Liver (tissue), 9 donors: ENCODE results near the gene RBM47. TPM values are rescaled to one million over a fixed set of nuclear protein-coding genes. Genes with fewer than 3 reads are reported as not detected.
"Not testable (repeated sequence)": the region's sequence is repeated elsewhere in the genome, so short reads cannot be mapped to it uniquely, and the experiment has no call there.

Source experiments
- DNase-seq: peaks from one replicate; pipeline ENCODE4 v3.0.0-alpha.2; 2017; ENCODE audit warnings: low spot score
- H3K27ac ChIP-seq, 2 donors: one replicate each; pipeline ENCODE4 v1.7.0; 2013; ENCODE audit warnings: inconsistent platforms in 2 of 2, low read length in 2 of 2, control low read depth in 1 of 2, low read depth in 1 of 2, mild to moderate bottlenecking in 1 of 2
- H3K27me3 ChIP-seq, 4 donors: one replicate each; pipeline versions ENCODE4 v1.6.1 to v1.7.0; 2013; ENCODE audit warnings: low read length in 3 of 4, inconsistent platforms in 1 of 4, mild to moderate bottlenecking in 1 of 4, moderate library complexity in 1 of 4; ENCODE audit not compliant: control insufficient read depth in 4 of 4, insufficient read depth in 4 of 4
- H3K36me3 ChIP-seq, 4 donors: one replicate each; pipeline versions ENCODE4 v1.6.1 to v1.7.0; 2013; ENCODE audit warnings: low read length in 3 of 4, mild to moderate bottlenecking in 3 of 4, low read depth in 1 of 4, moderate library complexity in 1 of 4; ENCODE audit not compliant: control insufficient read depth in 4 of 4, insufficient read depth in 3 of 4
- H3K4me1 ChIP-seq, 4 donors: one replicate each; pipeline versions ENCODE4 v1.6.1 to v1.7.0; 2013; ENCODE audit warnings: low read length in 3 of 4, mild to moderate bottlenecking in 3 of 4, moderate library complexity in 1 of 4; ENCODE audit not compliant: control insufficient read depth in 4 of 4, insufficient read depth in 4 of 4
- H3K4me3 ChIP-seq, 3 donors: one replicate each; pipeline versions ENCODE4 v1.6.1 to v1.7.0; 2013; ENCODE audit warnings: low read length in 3 of 3, control low read depth in 1 of 3, low read depth in 1 of 3, mild to moderate bottlenecking in 1 of 3
- H3K9ac ChIP-seq, 2 donors: one replicate each; pipeline ENCODE4 v1.7.0; 2013; ENCODE audit warnings: low read length in 2 of 2, mild to moderate bottlenecking in 2 of 2, moderate library complexity in 2 of 2, control low read depth in 1 of 2, low read depth in 1 of 2
- H3K9me3 ChIP-seq, 4 donors: one replicate each; pipeline versions ENCODE4 v1.6.1 to v1.7.0; 2013; ENCODE audit warnings: low read length in 3 of 4; ENCODE audit not compliant: control insufficient read depth in 4 of 4
- EGR1 ChIP-seq, 2 donors: IDR thresholded peaks; 2 replicates each; pipeline ENCODE4 v1.6.1; 2016 to 2018; ENCODE audit warnings: antibody characterized with exemption in 2 of 2, low read depth in 2 of 2
- FOXA1 ChIP-seq: IDR thresholded peaks from 2 replicates; pipeline ENCODE4 v1.6.1; 2016; ENCODE audit warnings: antibody characterized with exemption
- FOXA2 ChIP-seq: IDR thresholded peaks from 2 replicates; pipeline ENCODE4 v1.6.1; 2016; ENCODE audit warnings: antibody characterized with exemption
- GABPA ChIP-seq, 2 donors: IDR thresholded peaks in 1 of 2; conservative IDR thresholded peaks in 1 of 2; 2 replicates each; pipeline ENCODE4 v1.6.1; 2016; ENCODE audit warnings: antibody characterized with exemption in 2 of 2, mild to moderate bottlenecking in 1 of 2, moderate library complexity in 1 of 2
- HNF4A ChIP-seq, 2 donors: conservative IDR thresholded peaks; 2 replicates each; pipeline ENCODE4 v1.6.1; 2016; ENCODE audit warnings: antibody characterized with exemption in 2 of 2, mild to moderate bottlenecking in 2 of 2
- HNF4G ChIP-seq: IDR thresholded peaks from 2 replicates; pipeline ENCODE4 v1.6.1; 2016; ENCODE audit warnings: antibody characterized with exemption
- JUND ChIP-seq, 2 donors: IDR thresholded peaks; 2 replicates each; pipeline ENCODE4 v1.6.1; 2016; ENCODE audit warnings: antibody characterized with exemption in 2 of 2
- NR2F2 ChIP-seq: IDR thresholded peaks from 2 replicates; pipeline ENCODE4 v1.6.1; 2016; ENCODE audit warnings: antibody characterized with exemption
- RAD21 ChIP-seq, 2 donors: IDR thresholded peaks; 2 replicates each; pipeline ENCODE4 v1.6.1; 2016; ENCODE audit warnings: antibody characterized with exemption in 2 of 2, mild to moderate bottlenecking in 2 of 2
- RXRA ChIP-seq, 2 donors: IDR thresholded peaks; 2 replicates each; pipeline ENCODE4 v1.6.1; 2017 to 2018; ENCODE audit warnings: antibody characterized with exemption in 2 of 2, mild to moderate bottlenecking in 1 of 2
- SP1 ChIP-seq: IDR thresholded peaks from 2 replicates; pipeline ENCODE4 v1.6.1; 2018; ENCODE audit warnings: antibody characterized with exemption, mild to moderate bottlenecking
- TAF1 ChIP-seq: conservative IDR thresholded peaks from 2 replicates; pipeline ENCODE4 v1.6.1; 2016; ENCODE audit warnings: antibody characterized with exemption, mild to moderate bottlenecking
- YY1 ChIP-seq: IDR thresholded peaks from 2 replicates; pipeline ENCODE4 v1.6.1; 2016; ENCODE audit warnings: antibody characterized with exemption, mild to moderate bottlenecking
- WGBS: extraction: QIAGEN DNeasy Blood & Tissue Kit; methylation state at CpG from one replicate; pipeline ENCODE4 v1.1.7; 2013; 5-methylcytosine and 5-hydroxymethylcytosine counted together
- polyA plus RNA-seq, 2 donors: library from polyadenylated mRNA; stranded (reverse) in 1 of 2; unstranded in 1 of 2; fragments of 200-250 nt in 1 of 2; fragments of >200 nt in 1 of 2; fragmentation: Nextera tagmentation in 1 of 2; extraction: Ambion mirVana in 1 of 2; gene quantifications; one replicate each; pipeline versions ENCODE4 v1.2.1 to v1.2.3, GENCODE V29; 2013 to 2015
- total RNA-seq, 2 donors: library from RNA; depleted of rRNA; stranded (reverse); fragments of >200 nt; gene quantifications; one replicate each; pipeline ENCODE4 v1.2.3, GENCODE V29; 2014
- TF ChIP-seq, protein P1 (sequence below): IDR thresholded peaks from 2 replicates; pipeline ENCODE4 v1.6.1; 2016; ENCODE audit warnings: antibody characterized with exemption
- TF ChIP-seq, protein P2 (sequence below): IDR thresholded peaks from 2 replicates; pipeline ENCODE4 v1.6.1; 2016; ENCODE audit warnings: antibody characterized with exemption, mild to moderate bottlenecking
- TF ChIP-seq, protein P3 (sequence below): IDR thresholded peaks from 2 replicates; pipeline ENCODE4 v1.6.1; 2016; ENCODE audit warnings: antibody characterized with exemption
- TF ChIP-seq, protein P4 (sequence below): IDR thresholded peaks from 2 replicates; pipeline ENCODE4 v1.6.1; 2016; ENCODE audit warnings: antibody characterized with exemption
- TF ChIP-seq, protein P5 (sequence below): fragments of 150-350 bp; IDR thresholded peaks from 2 replicates; pipeline ENCODE4 v1.5.1; 2017; ENCODE audit warnings: improper control_type of control experiment, low read depth, low read length; ENCODE audit not compliant: missing input control
- donor health status: healthy.
- donor health status: healthy.
- donor health status: healthy.
- donor health status: healthy.
- donor health status: healthy.

Gene RBM47
- total and polyA plus RNA-seq, 4 donors: 16.5 to 81.2 (median 24.7) TPM

DNA sequence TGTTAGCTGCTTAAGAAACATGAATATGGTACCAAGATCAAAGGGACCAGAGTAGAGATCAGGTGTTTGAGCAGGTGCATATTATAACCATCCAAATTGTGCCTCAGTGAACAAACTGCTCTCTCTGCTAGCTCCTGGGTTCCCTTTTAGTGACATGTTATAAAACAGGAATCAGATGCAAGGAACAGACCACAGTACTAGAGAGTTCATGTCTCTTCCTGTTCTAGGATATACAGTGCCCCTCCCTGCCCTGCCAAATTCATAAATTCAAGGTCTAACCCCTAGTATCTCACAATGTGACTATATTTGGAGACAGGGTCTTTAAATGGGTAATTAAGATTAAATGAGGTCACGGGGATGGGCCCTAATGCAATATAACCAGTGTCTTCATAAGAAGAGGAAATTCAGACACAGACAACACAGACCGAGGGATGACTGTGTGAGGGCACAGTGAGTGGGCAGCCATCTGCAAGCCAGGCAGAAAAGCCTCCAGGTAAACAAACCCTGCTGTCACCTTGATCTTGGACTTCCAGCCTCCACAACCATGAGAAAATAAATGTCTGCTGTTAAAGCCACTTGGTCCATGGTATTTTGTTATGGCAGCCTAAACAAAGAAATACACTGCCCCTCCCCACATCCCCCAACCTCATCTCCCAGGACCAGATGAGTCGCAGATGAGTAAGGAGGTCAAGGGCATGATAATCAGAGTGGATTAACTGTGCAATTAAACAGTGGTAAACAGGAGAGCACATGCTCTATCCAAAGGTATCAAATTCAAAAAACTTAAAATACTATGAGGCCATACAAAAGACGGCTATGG, 82.5 kb downstream of the RBM47 start (continued):
- TF ChIP-seq, protein P1, sequence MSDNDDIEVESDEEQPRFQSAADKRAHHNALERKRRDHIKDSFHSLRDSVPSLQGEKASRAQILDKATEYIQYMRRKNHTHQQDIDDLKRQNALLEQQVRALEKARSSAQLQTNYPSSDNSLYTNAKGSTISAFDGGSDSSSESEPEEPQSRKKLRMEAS: no peak
- no peak for TF ChIP-seq TAF1
- TF ChIP-seq, protein P2, sequence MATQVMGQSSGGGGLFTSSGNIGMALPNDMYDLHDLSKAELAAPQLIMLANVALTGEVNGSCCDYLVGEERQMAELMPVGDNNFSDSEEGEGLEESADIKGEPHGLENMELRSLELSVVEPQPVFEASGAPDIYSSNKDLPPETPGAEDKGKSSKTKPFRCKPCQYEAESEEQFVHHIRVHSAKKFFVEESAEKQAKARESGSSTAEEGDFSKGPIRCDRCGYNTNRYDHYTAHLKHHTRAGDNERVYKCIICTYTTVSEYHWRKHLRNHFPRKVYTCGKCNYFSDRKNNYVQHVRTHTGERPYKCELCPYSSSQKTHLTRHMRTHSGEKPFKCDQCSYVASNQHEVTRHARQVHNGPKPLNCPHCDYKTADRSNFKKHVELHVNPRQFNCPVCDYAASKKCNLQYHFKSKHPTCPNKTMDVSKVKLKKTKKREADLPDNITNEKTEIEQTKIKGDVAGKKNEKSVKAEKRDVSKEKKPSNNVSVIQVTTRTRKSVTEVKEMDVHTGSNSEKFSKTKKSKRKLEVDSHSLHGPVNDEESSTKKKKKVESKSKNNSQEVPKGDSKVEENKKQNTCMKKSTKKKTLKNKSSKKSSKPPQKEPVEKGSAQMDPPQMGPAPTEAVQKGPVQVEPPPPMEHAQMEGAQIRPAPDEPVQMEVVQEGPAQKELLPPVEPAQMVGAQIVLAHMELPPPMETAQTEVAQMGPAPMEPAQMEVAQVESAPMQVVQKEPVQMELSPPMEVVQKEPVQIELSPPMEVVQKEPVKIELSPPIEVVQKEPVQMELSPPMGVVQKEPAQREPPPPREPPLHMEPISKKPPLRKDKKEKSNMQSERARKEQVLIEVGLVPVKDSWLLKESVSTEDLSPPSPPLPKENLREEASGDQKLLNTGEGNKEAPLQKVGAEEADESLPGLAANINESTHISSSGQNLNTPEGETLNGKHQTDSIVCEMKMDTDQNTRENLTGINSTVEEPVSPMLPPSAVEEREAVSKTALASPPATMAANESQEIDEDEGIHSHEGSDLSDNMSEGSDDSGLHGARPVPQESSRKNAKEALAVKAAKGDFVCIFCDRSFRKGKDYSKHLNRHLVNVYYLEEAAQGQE: no peak

DNA sequence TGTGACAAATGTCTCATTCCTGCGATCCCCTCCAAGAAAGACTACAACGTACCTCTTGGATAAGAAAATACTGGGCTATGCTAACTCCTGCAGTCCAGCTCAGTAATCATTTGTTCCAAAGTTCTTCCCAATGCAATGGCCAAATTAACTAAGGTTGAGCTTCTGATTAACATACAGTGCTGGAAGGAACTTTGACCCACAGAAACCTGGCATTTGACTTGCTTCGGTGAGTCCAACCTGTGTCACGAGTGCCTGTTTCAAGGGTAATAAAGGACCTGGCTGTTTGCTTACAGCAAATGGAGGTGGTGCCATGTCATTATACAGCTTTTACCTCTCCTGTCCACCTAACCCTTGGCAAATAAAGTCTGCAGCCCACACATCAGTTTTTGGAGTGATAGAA, 83.2 kb downstream of the RBM47 start:
- H3K9me3 ChIP-seq: no peaks in the 10 kb centered on the region
- TF ChIP-seq FOXA2 (peak; percentile 62), HNF4A (conservative IDR thresholded peaks at IDR 0.05) (peak; percentile 97 to 99), TAF1 (no peak), NR2F2 (peak; percentile 66), RAD21 (IDR thresholded peaks at IDR 0.05) (peak; percentile 68 to 69), RXRA (IDR thresholded peaks at IDR 0.05) (peak; percentile 95 to 97), FOXA1 (peak; percentile 71), JUND (IDR thresholded peaks at IDR 0.05) (peak; percentile 75 to 95), HNF4G (peak; percentile 94), YY1 (peak; percentile 94), SP1 (peak; percentile 98), GABPA (IDR thresholded peaks at IDR 0.05 in 1 of 2, conservative IDR thresholded peaks at IDR 0.05 in 1 of 2) (no peak), EGR1 (IDR thresholded peaks at IDR 0.05; ENCODE audit: low read depth in 2 of 2) (peak in 1 of 2 donors; percentile 23)
- TF ChIP-seq, protein P1: peak; percentile 87
- TF ChIP-seq, protein P2: peak; percentile 91
- TF ChIP-seq, protein P3, sequence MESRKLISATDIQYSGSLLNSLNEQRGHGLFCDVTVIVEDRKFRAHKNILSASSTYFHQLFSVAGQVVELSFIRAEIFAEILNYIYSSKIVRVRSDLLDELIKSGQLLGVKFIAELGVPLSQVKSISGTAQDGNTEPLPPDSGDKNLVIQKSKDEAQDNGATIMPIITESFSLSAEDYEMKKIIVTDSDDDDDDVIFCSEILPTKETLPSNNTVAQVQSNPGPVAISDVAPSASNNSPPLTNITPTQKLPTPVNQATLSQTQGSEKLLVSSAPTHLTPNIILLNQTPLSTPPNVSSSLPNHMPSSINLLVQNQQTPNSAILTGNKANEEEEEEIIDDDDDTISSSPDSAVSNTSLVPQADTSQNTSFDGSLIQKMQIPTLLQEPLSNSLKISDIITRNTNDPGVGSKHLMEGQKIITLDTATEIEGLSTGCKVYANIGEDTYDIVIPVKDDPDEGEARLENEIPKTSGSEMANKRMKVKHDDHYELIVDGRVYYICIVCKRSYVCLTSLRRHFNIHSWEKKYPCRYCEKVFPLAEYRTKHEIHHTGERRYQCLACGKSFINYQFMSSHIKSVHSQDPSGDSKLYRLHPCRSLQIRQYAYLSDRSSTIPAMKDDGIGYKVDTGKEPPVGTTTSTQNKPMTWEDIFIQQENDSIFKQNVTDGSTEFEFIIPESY: peak; percentile 85
- TF ChIP-seq, protein P4, sequence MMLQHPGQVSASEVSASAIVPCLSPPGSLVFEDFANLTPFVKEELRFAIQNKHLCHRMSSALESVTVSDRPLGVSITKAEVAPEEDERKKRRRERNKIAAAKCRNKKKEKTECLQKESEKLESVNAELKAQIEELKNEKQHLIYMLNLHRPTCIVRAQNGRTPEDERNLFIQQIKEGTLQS: peak; percentile 36
- TF ChIP-seq, protein P5, sequence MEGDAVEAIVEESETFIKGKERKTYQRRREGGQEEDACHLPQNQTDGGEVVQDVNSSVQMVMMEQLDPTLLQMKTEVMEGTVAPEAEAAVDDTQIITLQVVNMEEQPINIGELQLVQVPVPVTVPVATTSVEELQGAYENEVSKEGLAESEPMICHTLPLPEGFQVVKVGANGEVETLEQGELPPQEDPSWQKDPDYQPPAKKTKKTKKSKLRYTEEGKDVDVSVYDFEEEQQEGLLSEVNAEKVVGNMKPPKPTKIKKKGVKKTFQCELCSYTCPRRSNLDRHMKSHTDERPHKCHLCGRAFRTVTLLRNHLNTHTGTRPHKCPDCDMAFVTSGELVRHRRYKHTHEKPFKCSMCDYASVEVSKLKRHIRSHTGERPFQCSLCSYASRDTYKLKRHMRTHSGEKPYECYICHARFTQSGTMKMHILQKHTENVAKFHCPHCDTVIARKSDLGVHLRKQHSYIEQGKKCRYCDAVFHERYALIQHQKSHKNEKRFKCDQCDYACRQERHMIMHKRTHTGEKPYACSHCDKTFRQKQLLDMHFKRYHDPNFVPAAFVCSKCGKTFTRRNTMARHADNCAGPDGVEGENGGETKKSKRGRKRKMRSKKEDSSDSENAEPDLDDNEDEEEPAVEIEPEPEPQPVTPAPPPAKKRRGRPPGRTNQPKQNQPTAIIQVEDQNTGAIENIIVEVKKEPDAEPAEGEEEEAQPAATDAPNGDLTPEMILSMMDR: no peak
- no peak for DNase-seq
- H3K27me3 ChIP-seq: no peaks in the 10 kb centered on the region
- no peak overlapping the region for H3K4me3 ChIP-seq
- H3K9ac ChIP-seq: no peak overlapping the region
- WGBS: 33% methylated on average over 4 of the region's 4 CpGs
- H3K4me1 ChIP-seq: peaks cover 6 to 43% (median 25%) of the 10 kb centered on the region in 4 donors
- peaks cover 0 to 4% (median 3%) of the 10 kb centered on the region in 4 donors for H3K36me3 ChIP-seq
- H3K27ac ChIP-seq: peak overlapping the region; percentile 79 to 86

DNA sequence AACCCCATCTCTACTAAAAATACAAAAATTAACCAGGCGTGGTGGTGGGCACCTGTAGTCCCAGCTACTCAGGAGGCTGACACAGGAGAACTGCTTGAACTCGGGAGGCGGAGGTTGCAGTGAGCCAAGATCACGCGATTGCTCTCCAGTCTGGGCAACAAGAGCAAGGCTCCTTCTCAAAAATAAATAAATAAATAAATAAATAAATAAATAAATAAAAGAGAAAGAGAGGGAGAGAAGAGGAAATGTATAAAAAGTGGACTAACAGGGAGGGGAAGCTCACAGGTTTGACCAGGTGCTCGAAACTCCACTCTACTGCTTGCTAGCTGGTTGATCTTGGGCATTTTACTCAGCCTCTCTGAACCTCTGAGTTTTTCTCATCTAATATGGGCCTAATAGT, 84.2 kb downstream of the RBM47 start:
- H3K9ac ChIP-seq, H3K4me3 ChIP-seq, H3K27me3 ChIP-seq, H3K36me3 ChIP-seq, H3K27ac ChIP-seq, DNase-seq, H3K9me3 ChIP-seq: not testable (repeated sequence)
- peaks cover 6 to 38% (median 18%) of the 10 kb centered on the region in 4 donors for H3K4me1 ChIP-seq
- WGBS: 97% methylated on average over 6 of the region's 6 CpGs
